GM18907 (cell line): ENCODE measurements around the gene TBC1D14.
"Not testable (repeated sequence)": the region's sequence is repeated elsewhere in the genome, so short reads cannot be mapped to it uniquely, and the experiment has no call there.

ENCODE experiments used
- ATAC-seq: cut with Tn5 transposase; IDR thresholded peaks from one replicate; pipeline ENCODE4 v1.9.1; 2021; ENCODE audit warnings: mild to moderate bottlenecking, moderate library complexity; ENCODE audit not compliant: unreplicated experiment

TBC1D14 gene

DNA sequence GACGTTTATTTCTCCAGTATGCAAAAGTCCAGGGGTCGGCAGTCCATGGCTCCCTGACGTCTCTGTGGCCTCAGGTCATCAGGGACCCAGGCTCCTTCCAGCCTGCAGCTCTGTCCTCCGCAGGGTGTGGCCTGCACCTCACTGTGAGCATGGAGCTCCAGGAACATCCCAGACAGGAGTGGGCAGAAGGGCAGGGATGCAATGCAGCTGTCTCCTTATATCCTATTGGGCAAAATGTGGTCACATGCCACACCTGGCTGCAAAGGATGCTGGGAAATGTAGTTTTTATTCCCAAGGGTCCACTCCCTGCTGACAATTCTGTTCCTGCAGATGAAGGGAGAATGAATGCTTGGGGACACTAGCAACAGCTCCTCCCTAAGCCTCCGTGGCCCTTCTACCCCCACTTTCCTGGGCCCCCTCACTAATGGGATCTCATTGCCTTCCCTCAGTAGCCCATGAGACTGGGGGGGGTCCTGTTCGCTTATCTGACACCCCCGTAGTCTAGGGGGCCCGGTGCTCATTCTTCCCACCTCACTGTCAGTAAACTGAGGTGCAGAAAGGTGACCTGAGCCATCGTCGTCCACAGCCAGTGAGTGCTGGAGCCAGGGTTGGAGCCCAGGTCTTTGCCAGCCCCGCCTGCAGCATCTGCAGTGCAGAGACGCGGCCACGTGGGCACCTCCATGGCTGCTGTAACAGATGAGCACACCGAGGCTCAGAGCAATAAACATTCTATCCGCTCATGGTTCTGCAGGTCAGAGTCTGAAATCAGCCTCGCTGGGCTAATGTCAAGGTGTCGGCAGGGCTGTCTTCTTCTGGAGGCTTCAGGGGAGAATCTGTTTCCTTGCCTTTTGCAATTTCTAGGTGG, 164.1 kb downstream of the TBC1D14 start:
- no peak for ATAC-seq

DNA sequence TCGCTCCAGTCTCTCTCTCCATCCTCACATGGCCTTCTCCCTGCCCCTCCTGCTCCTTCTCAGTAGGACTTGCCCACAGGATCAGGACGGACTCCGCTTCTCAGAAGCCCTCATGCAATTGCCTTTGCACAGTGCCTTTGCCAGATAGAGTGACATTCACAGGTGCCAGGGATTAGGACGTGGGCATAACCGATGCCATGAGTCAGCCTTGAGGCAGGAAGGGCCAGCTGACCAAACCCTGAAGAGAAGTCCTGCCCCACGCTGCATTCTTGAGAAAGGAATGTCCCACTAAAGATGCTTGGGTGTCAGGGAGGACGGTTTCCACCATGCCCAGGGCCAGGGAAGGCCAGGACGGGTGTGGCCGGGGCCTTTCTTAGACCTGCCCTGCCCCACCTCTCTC, 164.8 kb downstream of the TBC1D14 start:
- ATAC-seq, result no peak

DNA sequence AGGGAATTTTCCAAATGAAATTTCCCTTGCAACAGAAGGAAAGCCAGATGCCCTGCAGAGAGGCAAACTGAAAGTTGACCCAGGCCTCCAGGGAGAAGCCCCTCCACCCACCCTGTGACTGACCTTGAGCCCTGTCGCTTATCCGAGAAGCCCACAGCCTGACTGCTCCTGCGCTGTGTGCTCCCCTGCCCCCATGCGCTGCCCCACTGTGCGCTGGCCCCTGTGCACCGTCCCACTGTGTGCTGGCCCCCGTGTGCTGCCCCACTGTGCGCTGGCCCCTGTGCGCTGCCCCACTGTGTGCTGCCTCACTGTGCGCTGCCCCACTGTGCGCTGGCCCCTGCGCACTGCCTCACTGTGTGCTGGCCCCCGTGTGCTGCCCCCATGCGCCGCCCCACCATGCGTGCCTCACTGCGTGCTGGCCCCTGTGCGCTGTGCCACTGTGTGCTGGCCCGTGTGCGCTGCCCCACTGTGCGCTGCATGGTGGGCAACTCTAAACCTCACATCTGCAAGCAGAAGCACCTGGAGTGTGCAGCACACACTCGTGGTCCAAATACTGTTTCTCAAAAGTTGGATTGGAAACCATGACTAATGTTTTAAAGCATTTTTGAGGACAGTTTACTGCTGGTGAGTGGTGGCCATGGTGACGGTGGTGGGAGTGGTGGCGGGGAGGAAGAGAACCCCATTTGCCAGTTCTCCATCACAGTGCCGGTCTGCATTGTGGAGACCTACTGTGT, 166.5 kb downstream of the TBC1D14 start:
- ATAC-seq, result no peak

DNA sequence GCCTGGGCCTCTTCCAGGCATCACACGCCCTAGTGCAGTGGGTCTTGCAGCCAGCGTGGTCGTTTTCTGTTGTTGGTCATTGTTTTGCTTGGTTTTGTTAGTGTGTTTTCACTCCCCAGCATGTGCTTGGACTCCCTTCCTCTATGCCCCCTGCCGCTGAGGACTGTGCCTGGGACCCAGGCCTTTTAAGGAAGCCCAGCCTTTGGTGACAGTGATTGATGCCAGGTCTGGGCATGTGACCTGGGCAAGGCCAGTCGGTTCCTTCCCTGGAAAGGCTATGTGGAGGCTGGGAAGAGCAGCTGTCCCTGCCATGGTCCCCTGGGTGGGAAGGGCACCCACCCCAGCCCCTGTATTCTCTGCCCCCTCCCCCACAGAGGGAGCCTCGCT, 167.1 kb downstream of the TBC1D14 start:
- ATAC-seq, result no peak

DNA sequence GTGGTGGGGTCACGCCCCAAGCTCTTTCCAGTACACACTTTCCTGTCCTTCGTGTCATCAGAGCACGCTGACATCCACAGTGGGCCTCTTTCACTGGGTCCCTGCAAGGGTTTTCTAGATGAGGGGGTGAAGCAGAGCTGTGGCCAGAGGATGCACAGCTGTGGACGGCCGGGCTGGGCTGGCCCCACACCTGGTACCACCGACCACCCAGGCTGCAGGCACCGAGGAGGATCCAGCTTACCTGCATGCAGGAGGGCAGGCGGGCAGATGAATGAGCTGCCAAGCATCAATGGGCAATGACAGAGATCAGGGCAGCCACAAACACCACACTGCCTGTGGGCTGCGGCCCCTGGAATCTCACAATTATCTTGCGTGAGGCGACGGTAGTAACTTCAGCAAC, 167.7 kb downstream of the TBC1D14 start:
- ATAC-seq, result no peak

DNA sequence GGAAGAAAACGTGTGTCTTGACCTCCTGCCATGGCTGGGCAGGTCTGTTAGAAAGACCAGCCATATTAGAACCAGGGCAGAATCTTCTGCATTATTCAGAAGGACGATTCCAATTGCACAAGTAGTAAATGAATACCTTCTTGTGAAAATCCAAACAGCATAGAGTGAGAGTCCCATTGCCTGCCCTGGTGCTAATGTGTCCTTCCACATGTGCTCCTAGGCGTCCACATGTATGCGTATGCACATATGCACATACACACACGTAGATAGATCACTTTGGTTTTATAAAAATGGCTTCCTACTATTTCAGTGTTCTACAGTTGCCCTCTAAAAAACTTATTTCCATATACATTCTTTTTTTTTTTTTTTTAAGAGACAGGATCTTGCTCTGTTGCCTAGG, 168.4 kb downstream of the TBC1D14 start:
- no peak for ATAC-seq

DNA sequence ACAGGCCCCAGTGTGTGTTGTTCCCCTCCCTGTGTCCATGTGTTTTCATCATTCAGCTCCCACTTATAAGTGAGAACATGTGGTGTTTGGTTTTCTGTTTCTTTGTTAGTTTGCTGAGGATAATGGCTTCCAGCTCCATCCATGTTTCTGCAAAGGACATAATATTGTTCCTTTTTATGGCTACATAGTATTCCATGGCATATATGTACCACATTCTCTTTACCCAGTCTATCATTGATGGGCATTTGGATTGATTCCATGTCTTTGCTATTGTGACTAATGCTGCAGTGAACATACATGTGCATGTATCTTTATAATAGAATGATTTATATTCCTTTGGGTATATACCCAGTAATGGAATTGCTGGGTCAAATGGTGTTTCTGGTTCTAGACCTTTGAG, 169.9 kb downstream of the TBC1D14 start:
- ATAC-seq, result not testable (repeated sequence)

DNA sequence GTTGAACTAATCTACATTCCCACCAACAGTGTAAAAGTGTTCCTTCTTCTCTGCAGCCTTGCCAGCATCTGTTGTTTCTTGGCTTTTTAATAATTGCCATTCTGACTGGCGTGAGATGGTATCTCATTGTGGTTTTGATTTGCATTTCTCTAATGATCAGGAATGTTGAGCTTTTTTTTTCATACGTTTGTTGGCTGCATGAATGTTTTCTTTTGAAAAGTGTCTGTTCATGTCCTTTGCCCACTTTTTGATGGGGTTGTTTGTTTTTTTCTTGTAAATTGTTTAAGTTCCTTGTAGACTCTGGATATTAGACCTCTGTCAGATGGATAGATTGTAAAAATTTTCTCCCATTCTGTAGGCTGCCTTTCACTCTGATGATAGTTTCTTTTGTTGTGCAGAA, 170.3 kb downstream of the TBC1D14 start:
- ATAC-seq, result not testable (repeated sequence)
